H7 (cell line): ENCODE measurements around the gene SLC9A1. TPM values are rescaled to one million over a fixed set of nuclear protein-coding genes. Genes with fewer than 3 reads are reported as not detected.

Experiments
- DNase-seq: peaks from one replicate; pipeline ENCODE4 v3.0.0; 2012
- H3K27me3 ChIP-seq: 2 replicates; pipeline ENCODE4 v1.6.0; 2011; ENCODE audit warnings: mild to moderate bottlenecking, low read length; ENCODE audit not compliant: control insufficient read depth, insufficient read depth
- H3K36me3 ChIP-seq: replicated peaks from 2 replicates; pipeline ENCODE4 v1.5.1; 2011; ENCODE audit warnings: low read length; ENCODE audit not compliant: control insufficient read depth, insufficient read depth
- H3K4me3 ChIP-seq: 2 replicates; pipeline ENCODE4 v1.5.1; 2011; ENCODE audit warnings: low read depth, mild to moderate bottlenecking, control low read depth, low read length, moderate library complexity; ENCODE audit not compliant: insufficient read depth
- total RNA-seq: library from RNA; depleted of rRNA; stranded (reverse); fragments of >200 nt; shearing (Covaris generic); gene quantifications from 2 replicates; pipeline ENCODE4 v1.2.3, GENCODE V29; 2014

SLC9A1 gene
- total RNA-seq, 1 experiment from 2014 or later = 13.1 TPM

DNA sequence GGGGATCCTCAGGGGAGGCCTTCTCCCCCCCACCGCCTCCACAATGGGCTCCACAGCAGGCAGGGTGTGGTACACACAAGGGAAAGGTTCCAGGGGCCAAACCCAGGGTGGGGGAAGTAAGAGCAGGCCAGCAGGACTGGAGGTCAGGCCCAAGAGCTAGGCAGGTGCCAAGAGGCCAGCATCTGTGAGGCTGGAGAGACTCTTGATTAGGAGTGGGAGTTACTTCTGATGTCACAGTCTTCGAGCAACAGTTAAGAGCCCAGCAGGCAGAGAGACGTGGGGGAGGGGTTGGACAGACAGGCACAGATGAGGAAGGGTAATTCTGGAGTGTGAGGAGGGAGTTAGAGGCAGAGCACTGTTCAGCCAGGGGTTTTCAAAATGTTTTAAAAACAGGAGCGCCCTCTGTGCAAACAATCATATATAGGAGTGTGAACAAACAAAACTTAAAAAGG, 55.8 kb downstream of the SLC9A1 start:
- Histone ChIP-seq H3K27me3 (no peaks in the 10 kb centered on the region), H3K4me3 (no peak overlapping the region), H3K36me3 (no peaks in the 10 kb centered on the region)
- DNase-seq = peak; percentile 54

DNA sequence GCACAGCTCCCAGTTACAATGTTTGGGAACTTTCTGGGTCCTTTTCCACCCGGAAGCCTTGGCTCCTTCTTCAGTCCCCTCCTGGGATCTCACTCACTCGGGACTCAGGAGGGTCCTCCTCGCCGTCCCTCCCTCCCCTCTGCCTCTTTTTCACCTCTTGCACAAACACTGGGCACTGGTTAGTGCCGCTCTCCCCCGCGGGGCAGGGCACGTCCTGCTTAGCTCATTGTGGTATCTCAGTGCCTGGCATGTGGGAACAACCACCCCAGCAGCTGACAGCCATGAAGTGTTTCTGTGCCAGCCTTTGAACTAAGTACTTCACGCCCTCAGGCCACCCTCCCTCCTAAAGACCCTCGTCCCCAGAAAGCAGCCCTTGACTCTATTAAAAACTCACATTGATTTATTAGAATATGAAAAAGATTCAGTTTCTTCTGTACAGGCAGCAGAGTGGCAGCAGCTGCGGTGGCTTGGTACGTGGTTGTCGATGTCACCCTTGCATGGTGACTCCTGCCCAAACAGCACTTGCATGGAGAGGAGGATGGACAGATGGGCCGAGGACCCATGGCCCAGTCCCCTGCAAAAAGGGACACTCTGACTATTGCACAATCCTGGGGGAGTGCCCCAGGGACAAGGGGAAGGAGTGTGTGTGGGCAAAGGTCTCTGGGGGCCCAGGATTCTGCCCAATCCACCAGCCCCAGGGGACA, 56.3 kb downstream of the SLC9A1 start:
- no peaks in the 10 kb centered on the region for H3K27me3 ChIP-seq
- no peaks in the 10 kb centered on the region for H3K36me3 ChIP-seq
- no peak overlapping the region for H3K4me3 ChIP-seq
- peak; percentile 25 for DNase-seq

GRCh38 chr1:27097484-27097917, 57.4 kb downstream of the SLC9A1 start:
- DNase-seq = peak; percentile 91

DNA sequence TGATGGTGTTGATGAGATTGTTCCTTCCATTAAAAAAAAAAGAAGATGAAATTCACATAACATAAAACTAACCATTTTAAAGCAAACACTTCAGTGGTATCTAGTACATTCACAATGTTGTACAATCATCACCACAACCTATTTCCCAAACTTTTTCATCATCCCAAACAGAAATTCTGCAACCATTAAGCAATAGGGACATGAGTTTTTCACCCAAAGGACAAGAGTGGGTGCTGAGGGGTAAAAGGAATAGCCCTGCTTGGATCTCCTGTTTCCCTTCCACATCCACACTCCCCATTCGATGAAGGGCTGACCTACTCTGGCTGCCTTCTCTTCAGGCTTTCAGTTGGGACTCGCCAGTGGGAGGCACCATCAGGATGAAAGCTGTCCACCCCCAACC, 59.3 kb downstream of the SLC9A1 start:
- no peak overlapping the region for H3K4me3 ChIP-seq
- H3K27me3 ChIP-seq = no peaks in the 10 kb centered on the region
- no peak for DNase-seq
- no peaks in the 10 kb centered on the region for H3K36me3 ChIP-seq

More at GRCh38 chr1:27097484-27097917, 57.4 kb downstream of the SLC9A1 start:
- no peaks in the 10 kb centered on the region for H3K27me3 ChIP-seq
- H3K36me3 ChIP-seq = no peaks in the 10 kb centered on the region
- no peak overlapping the region for H3K4me3 ChIP-seq

GRCh38 chr1:27092888-27093287, 62.0 kb downstream of the SLC9A1 start:
- no peaks in the 10 kb centered on the region for H3K36me3 ChIP-seq
- no peaks in the 10 kb centered on the region for H3K27me3 ChIP-seq
- no peak overlapping the region for H3K4me3 ChIP-seq
- no peak for DNase-seq

- no peaks in the 10 kb centered on the region for H3K27me3 ChIP-seq
- DNase-seq = no peak
- H3K4me3 ChIP-seq = no peak overlapping the region
- H3K36me3 ChIP-seq = no peaks in the 10 kb centered on the region
These were observed 64.0 kb downstream of the SLC9A1 start for GRCh38 chr1:27090911-27091310.

DNA sequence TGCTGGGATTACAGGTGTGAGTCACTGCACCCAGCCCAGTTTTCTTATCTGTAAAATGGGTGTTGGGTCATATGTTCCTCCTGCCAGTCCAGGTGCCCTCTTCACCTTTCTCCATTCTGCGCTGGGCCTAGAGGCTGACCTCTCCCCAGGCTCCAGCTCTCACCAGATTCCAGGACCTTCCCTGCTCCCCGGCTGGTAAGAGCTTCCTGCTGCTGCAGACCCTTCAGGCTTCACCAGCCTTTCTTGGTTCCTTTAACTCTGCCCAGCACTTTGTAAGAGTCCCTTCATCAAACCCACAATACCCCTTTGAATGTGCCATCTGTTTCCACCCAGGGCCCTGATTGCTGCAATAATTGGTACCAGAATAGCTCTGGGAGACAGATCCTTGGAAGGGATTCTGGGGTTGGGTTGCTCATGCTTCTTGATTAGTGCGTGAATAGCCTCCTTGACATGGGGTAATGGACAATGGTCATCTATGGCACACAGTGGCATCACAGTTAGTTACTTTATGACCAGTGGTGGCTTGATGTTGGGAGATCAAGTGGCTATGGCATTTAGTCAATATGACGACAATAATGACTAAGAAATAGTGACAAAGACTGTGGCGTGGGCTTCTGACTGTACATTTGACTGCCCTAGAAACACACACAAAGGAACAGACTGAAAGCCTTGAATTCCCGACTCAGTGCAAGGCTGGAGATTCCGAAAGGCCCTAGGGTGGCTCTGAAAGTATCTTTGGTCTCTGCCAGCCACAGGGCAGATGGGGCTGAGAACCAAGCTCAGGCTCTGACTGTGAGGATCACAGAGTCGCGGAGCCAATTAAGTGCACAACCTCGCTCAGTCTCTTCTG, 67.3 kb downstream of the SLC9A1 start:
- Histone ChIP-seq H3K36me3 (no peaks in the 10 kb centered on the region), H3K27me3 (no peaks in the 10 kb centered on the region), H3K4me3 (no peak overlapping the region)
- no peak for DNase-seq

DNA sequence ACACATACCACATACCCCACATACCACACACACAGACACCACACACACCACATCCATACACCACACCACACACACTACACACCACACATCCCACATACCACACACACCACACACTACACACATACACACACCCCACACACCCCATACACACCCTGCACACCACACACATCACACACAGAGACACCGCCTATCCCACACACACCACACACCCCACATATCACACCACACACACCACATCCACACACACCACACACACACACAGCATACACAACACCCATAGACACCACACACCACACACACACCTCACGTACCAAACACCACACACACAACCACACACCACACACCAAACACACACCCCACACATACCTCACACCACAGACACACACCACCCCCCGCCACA, 68.3 kb downstream of the SLC9A1 start:
- Histone ChIP-seq H3K27me3 (no peaks in the 10 kb centered on the region), H3K36me3 (no peaks in the 10 kb centered on the region), H3K4me3 (no peak overlapping the region)
- DNase-seq = no peak

DNA sequence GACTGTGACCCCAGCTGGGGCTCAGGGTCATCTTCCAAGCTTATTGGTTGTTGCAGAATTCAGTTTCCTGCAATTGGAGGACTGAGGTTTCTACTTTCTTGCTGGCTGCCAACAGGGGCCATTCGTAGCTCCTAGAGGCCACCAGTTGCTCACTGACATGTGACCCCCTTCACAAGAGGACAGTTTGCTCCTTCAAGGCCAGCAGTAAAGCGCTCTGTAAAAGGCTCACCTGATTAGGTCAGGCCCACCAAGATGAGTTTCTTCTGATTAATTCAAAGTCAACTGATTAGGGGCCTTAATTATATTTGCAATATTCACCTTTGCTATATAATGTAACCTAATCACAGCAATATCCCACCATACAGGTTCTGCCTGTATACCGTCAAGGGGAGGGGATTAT, 68.9 kb downstream of the SLC9A1 start:
- H3K27me3 ChIP-seq = no peaks in the 10 kb centered on the region
- no peak overlapping the region for H3K4me3 ChIP-seq
- no peak for DNase-seq

GRCh38 chr1:27084107-27084506, 70.8 kb downstream of the SLC9A1 start:
- DNase-seq = no peak
- no peaks in the 10 kb centered on the region for H3K27me3 ChIP-seq

More for the DNA sequence above, 68.9 kb downstream of the SLC9A1 start:
- H3K36me3 ChIP-seq = no peaks in the 10 kb centered on the region

GRCh38 chr1:27077968-27078367, 77.0 kb downstream of the SLC9A1 start:
- DNase-seq = no peak
- H3K27me3 ChIP-seq = no peaks in the 10 kb centered on the region
- no peaks in the 10 kb centered on the region for H3K36me3 ChIP-seq
- H3K4me3 ChIP-seq = no peak overlapping the region

More at GRCh38 chr1:27084107-27084506, 70.8 kb downstream of the SLC9A1 start:
- Histone ChIP-seq H3K36me3 (no peaks in the 10 kb centered on the region), H3K4me3 (no peak overlapping the region)

GRCh38 chr1:27076803-27077202, 78.1 kb downstream of the SLC9A1 start:
- no peak overlapping the region for H3K4me3 ChIP-seq
- no peaks in the 10 kb centered on the region for H3K36me3 ChIP-seq
- no peaks in the 10 kb centered on the region for H3K27me3 ChIP-seq
- no peak for DNase-seq

GRCh38 chr1:27074175-27074780, 80.6 kb downstream of the SLC9A1 start:
- DNase-seq = no peak
- Histone ChIP-seq H3K4me3 (no peak overlapping the region), H3K27me3 (no peaks in the 10 kb centered on the region), H3K36me3 (no peaks in the 10 kb centered on the region)

DNA sequence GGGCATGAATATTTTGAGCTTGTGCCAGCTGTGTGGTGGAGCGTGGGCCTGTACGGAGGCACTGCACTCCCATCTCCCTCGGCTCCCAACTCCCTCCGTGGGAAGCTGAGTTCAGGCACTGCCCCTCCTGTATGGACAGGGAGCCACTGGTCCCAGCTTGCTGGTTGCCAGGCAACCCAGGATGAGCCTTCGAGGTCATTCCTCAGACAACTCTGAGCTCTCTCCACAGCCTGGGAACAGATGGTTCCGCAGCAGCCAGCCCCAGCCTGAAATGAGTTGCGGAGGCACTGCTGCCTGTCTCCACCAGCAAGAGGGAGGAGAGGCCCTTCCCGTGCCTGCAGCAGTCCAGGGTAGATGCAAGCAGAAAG, 83.9 kb downstream of the SLC9A1 start:
- Histone ChIP-seq H3K36me3 (no peaks in the 10 kb centered on the region), H3K27me3 (no peaks in the 10 kb centered on the region), H3K4me3 (no peak overlapping the region)
- peak; percentile 76 for DNase-seq
